Fibroblast of lung (primary cell): ENCODE measurements around the gene DHX35. TPM values are rescaled to one million over a fixed set of nuclear protein-coding genes. Genes with fewer than 3 reads are reported as not detected.

Source experiments
- DNase-seq, 2 donors: peaks; one replicate each; pipeline versions ENCODE4 v3.0.0 to v3.0.0-alpha.2; 2010; ENCODE audit warnings: low read depth in 2 of 2
- H2AFZ ChIP-seq: 2 replicates; pipeline ENCODE4 v1.5.1; 2012; ENCODE audit warnings: low read length, control low read depth, inconsistent platforms
- H3K27ac ChIP-seq: 2 replicates; pipeline ENCODE4 v1.5.1; 2011; ENCODE audit warnings: low read length, control low read depth; ENCODE audit not compliant: insufficient read depth
- H3K27me3 ChIP-seq: 2 replicates; pipeline ENCODE4 v1.5.1; 2011; ENCODE audit warnings: mild to moderate bottlenecking, low read length; ENCODE audit not compliant: control insufficient read depth, insufficient read depth
- H3K36me3 ChIP-seq: 2 replicates; pipeline ENCODE4 v1.5.1; 2011; ENCODE audit warnings: low read length; ENCODE audit not compliant: control insufficient read depth, insufficient read depth
- H3K4me1 ChIP-seq: 2 replicates; pipeline ENCODE4 v1.5.1; 2011; ENCODE audit warnings: low read length; ENCODE audit not compliant: control insufficient read depth, insufficient read depth; ENCODE audit errors: extremely low read depth
- H3K4me2 ChIP-seq: 2 replicates; pipeline ENCODE4 v1.5.1; 2011; ENCODE audit warnings: low read length, control low read depth; ENCODE audit not compliant: insufficient read depth; ENCODE audit errors: extremely low read depth
- H3K4me3 ChIP-seq, 4 experiments: fragments of 200-600 bp in 1 of 4; sonication (generic) in 1 of 4; replicated peaks in 1 of 4; 2 replicates each; pipeline ENCODE4 v1.5.1; 2011 to 2016; ENCODE audit warnings: low read length in 4 of 4, low read depth in 3 of 4, mild to moderate bottlenecking in 3 of 4, control low read depth in 2 of 4, inconsistent platforms in 1 of 4, mixed read lengths in 1 of 4; ENCODE audit not compliant: insufficient read depth in 1 of 4; ENCODE audit errors: control extremely low read depth in 1 of 4
- H3K79me2 ChIP-seq: 2 replicates; pipeline ENCODE4 v1.5.1; 2012; ENCODE audit warnings: mild to moderate bottlenecking, low read length, inconsistent platforms; ENCODE audit not compliant: control insufficient read depth, insufficient read depth
- H3K9ac ChIP-seq: 2 replicates; pipeline ENCODE4 v1.5.1; 2011; ENCODE audit warnings: mild to moderate bottlenecking, low read length, control low read depth; ENCODE audit not compliant: insufficient read depth
- H3K9me3 ChIP-seq: 2 replicates; pipeline ENCODE4 v1.5.1; 2012; ENCODE audit warnings: low read depth, low read length; ENCODE audit not compliant: control insufficient read depth, insufficient read depth
- H4K20me1 ChIP-seq: 2 replicates; pipeline ENCODE4 v1.5.1; 2011; ENCODE audit warnings: low read length; ENCODE audit not compliant: control insufficient read depth, insufficient read depth; ENCODE audit errors: extremely low read depth
- CTCF ChIP-seq, 2 donors: IDR thresholded peaks in 1 of 2; conservative IDR thresholded peaks in 1 of 2; 1 replicate in 1 of 2; 2 replicates in 1 of 2; pipeline ENCODE4 v1.5.1; 2011 to 2012; ENCODE audit warnings: low read length in 2 of 2, control low read depth in 1 of 2, inconsistent platforms in 1 of 2, low read depth in 1 of 2, mild to moderate bottlenecking in 1 of 2
- EZH2 ChIP-seq: IDR thresholded peaks from 2 replicates; pipeline ENCODE4 v1.5.1; 2012; ENCODE audit warnings: low read length, control low read depth, mild to moderate bottlenecking; ENCODE audit errors: missing control alignments
- polyA plus RNA-seq, 2 donors: library from polyadenylated mRNA; depleted of rRNA in 1 of 2; stranded (reverse) in 1 of 2; unstranded in 1 of 2; fragments of >200 nt; gene quantifications; 2 replicates each; pipeline ENCODE4 v1.2.1, GENCODE V29; 2011 to 2012; ENCODE audit warnings: missing spikeins in 1 of 2
- total RNA-seq: library from RNA; depleted of rRNA; stranded (reverse); fragments of >200 nt; gene quantifications from 2 replicates; pipeline ENCODE4 v1.2.1, GENCODE V29; 2014

The DHX35 gene
- total and polyA plus RNA-seq, 2 donors (not counting 1 experiment from before 2014, with no cell fraction given): 11.4 to 12.1 TPM

GRCh38 chr20:39004508-39004907 lies 42.4 kb downstream of the DHX35 start:
- Histone ChIP-seq H3K4me2 (no peak overlapping the region), H3K4me1 (no peaks in the 10 kb centered on the region), H3K9me3 (no peaks in the 10 kb centered on the region), H3K27me3 (no peaks in the 10 kb centered on the region), H4K20me1 (no peaks in the 10 kb centered on the region), H2AFZ (no peak overlapping the region), H3K79me2 (no peaks in the 10 kb centered on the region), H3K36me3 (peaks cover 7% of the 10 kb centered on the region), H3K9ac (no peak overlapping the region), H3K27ac (no peak overlapping the region), H3K4me3 (no peak overlapping the region)
- DNase-seq: no peak
- TF ChIP-seq EZH2 (no peak), CTCF (conservative IDR thresholded peaks at IDR 0.05 in 1 of 2, IDR thresholded peaks at IDR 0.05 in 1 of 2; ENCODE audit: low read depth in 1 of 2, low read length in 2 of 2) (no peak)

- Histone ChIP-seq H3K36me3 (peaks cover 6% of the 10 kb centered on the region), H3K4me2 (no peak overlapping the region)
Observed at GRCh38 chr20:39009348-39009747, 47.2 kb downstream of the DHX35 start.

GRCh38 chr20:39010496-39010895 lies 48.4 kb downstream of the DHX35 start:
- Histone ChIP-seq H3K79me2 (no peaks in the 10 kb centered on the region), H4K20me1 (no peaks in the 10 kb centered on the region), H3K9ac (no peak overlapping the region), H3K4me1 (no peaks in the 10 kb centered on the region), H3K27me3 (no peaks in the 10 kb centered on the region), H3K36me3 (peaks cover 7% of the 10 kb centered on the region), H3K27ac (no peak overlapping the region), H3K4me2 (no peak overlapping the region), H3K9me3 (no peaks in the 10 kb centered on the region), H2AFZ (no peak overlapping the region), H3K4me3 (no peak overlapping the region)
- DNase-seq: no peak
- TF ChIP-seq EZH2: no peak
- no peak for TF ChIP-seq CTCF (conservative IDR thresholded peaks at IDR 0.05 in 1 of 2, IDR thresholded peaks at IDR 0.05 in 1 of 2; ENCODE audit: low read depth in 1 of 2, low read length in 2 of 2)

More at GRCh38 chr20:39009348-39009747, 47.2 kb downstream of the DHX35 start:
- Histone ChIP-seq H3K9me3 (no peaks in the 10 kb centered on the region), H3K79me2 (no peaks in the 10 kb centered on the region), H3K27ac (no peak overlapping the region), H3K4me1 (no peaks in the 10 kb centered on the region), H3K9ac (no peak overlapping the region), H4K20me1 (no peaks in the 10 kb centered on the region), H3K27me3 (no peaks in the 10 kb centered on the region), H2AFZ (no peak overlapping the region), H3K4me3 (no peak overlapping the region)
- no peak for DNase-seq
- TF ChIP-seq EZH2 (no peak), CTCF (conservative IDR thresholded peaks at IDR 0.05 in 1 of 2, IDR thresholded peaks at IDR 0.05 in 1 of 2; ENCODE audit: low read depth in 1 of 2, low read length in 2 of 2) (no peak)
